Endothelial cell of umbilical vein (primary cell): Measurements from ENCODE around the gene C5orf15. TPM values are rescaled to one million over a fixed set of nuclear protein-coding genes. Genes with fewer than 3 reads are reported as not detected.

ENCODE experiments used
- BruUV-seq: library from RNA; stranded (reverse); fragments of 400-500 nt; replicated peaks from 2 replicates; lab custom pipeline; 2021; lab: Mats Ljungman, UMichigan
- CTCF ChIA-PET: fragments of 300-600, 350-600 bp; sonication (Branson Sonifier 250); formaldehyde crosslinking; loops from one replicate; lab custom pipeline; 2021; ENCODE audit warnings: antibody characterized with exemption, inconsistent platforms; lab: Charles Lee
- POLR2A ChIA-PET: fragments of 300-600, 350-600 bp; sonication (Branson Sonifier 250); formaldehyde crosslinking; loops from one replicate; lab custom pipeline; 2021; ENCODE audit warnings: antibody characterized with exemption, inconsistent platforms; lab: Charles Lee
- DNase-seq: peaks from one replicate; pipeline ENCODE4 v3.0.0-alpha.2; 2011; ENCODE audit warnings: low read depth, low spot score
- FAIRE-seq: peaks from 2 replicates; lab custom pipeline; 2011; peaks lifted over from hg19 to GRCh38; lab: Jason Lieb, UNC
- H2AFZ ChIP-seq: 2 replicates; pipeline ENCODE4 v1.6.0; 2012; ENCODE audit warnings: low read depth, low read length, control low read depth, inconsistent platforms
- H3K27ac ChIP-seq: 2 replicates; pipeline ENCODE4 v1.5.1; 2011; ENCODE audit warnings: low read depth, mild to moderate bottlenecking, control low read depth, low read length, moderate library complexity; ENCODE audit not compliant: insufficient read depth
- H3K27me3 ChIP-seq, 2 experiments: 2 replicates each; pipeline versions ENCODE4 v1.6.0 to v1.6.1; 2011; ENCODE audit warnings: low read length in 2 of 2, mixed read lengths in 1 of 2; ENCODE audit not compliant: control insufficient read depth in 2 of 2, insufficient read depth in 2 of 2
- H3K36me3 ChIP-seq, 2 experiments: 2 replicates in 1 of 2; 3 replicates in 1 of 2; pipeline ENCODE4 v1.5.1; 2011; ENCODE audit warnings: low read length in 2 of 2, mild to moderate bottlenecking in 1 of 2, moderate library complexity in 1 of 2; ENCODE audit not compliant: control insufficient read depth in 2 of 2, insufficient read depth in 2 of 2; ENCODE audit errors: extremely low read depth in 1 of 2
- H3K4me1 ChIP-seq: 3 replicates; pipeline ENCODE4 v1.5.1; 2011; ENCODE audit warnings: mild to moderate bottlenecking, low read length; ENCODE audit not compliant: control insufficient read depth, insufficient read depth; ENCODE audit errors: extremely low read depth
- H3K4me2 ChIP-seq: 2 replicates; pipeline ENCODE4 v1.6.1; 2011; ENCODE audit warnings: low read length, control low read depth, mixed read lengths; ENCODE audit not compliant: insufficient read depth
- H3K4me3 ChIP-seq, 3 experiments: fragments of 200-600 bp in 1 of 3; sonication (generic), shearing (Covaris generic) in 1 of 3; replicated peaks in 1 of 3; 2 replicates each; pipeline ENCODE4 v1.5.1; 2011 to 2016; ENCODE audit warnings: control low read depth in 3 of 3, low read length in 3 of 3, mild to moderate bottlenecking in 2 of 3, inconsistent platforms in 1 of 3, low read depth in 1 of 3, moderate library complexity in 1 of 3; ENCODE audit not compliant: insufficient read depth in 1 of 3
- H3K79me2 ChIP-seq: 2 replicates; pipeline ENCODE4 v1.6.0; 2012; ENCODE audit warnings: low read length, inconsistent platforms; ENCODE audit not compliant: control insufficient read depth, insufficient read depth
- H3K9ac ChIP-seq: replicated peaks from 2 replicates; pipeline ENCODE3; 2011; ENCODE audit warnings: low read length, control low read depth; ENCODE audit not compliant: insufficient read depth; ENCODE audit errors: extremely low read depth
- H3K9me1 ChIP-seq: replicated peaks from 3 replicates; pipeline ENCODE4 v1.6.0; 2011; ENCODE audit warnings: mild to moderate bottlenecking, low read length; ENCODE audit not compliant: control insufficient read depth, insufficient read depth; ENCODE audit errors: extremely low read depth
- H3K9me3 ChIP-seq: replicated peaks from 2 replicates; pipeline ENCODE4 v1.5.1; 2012; ENCODE audit warnings: low read length, inconsistent platforms; ENCODE audit not compliant: control insufficient read depth, insufficient read depth
- H4K20me1 ChIP-seq: replicated peaks from 2 replicates; pipeline ENCODE3; 2011; ENCODE audit warnings: mild to moderate bottlenecking, low read length; ENCODE audit not compliant: control insufficient read depth, insufficient read depth; ENCODE audit errors: extremely low read depth
- EZH2 ChIP-seq: IDR thresholded peaks from 2 replicates; pipeline ENCODE4 v1.6.1; 2012; ENCODE audit warnings: borderline replicate concordance, low read depth, mild to moderate bottlenecking, moderate library complexity, low read length, inconsistent platforms; ENCODE audit not compliant: severe bottlenecking
- GATA2 ChIP-seq: IDR thresholded peaks from 2 replicates; pipeline ENCODE4 v1.7.0; 2011; ENCODE audit warnings: low read depth, mild to moderate bottlenecking, moderate library complexity, mixed read lengths, low read length; ENCODE audit not compliant: insufficient read length, insufficient read depth
- JUN ChIP-seq: IDR thresholded peaks from 2 replicates; pipeline ENCODE4 v1.6.1; 2011; ENCODE audit warnings: borderline replicate concordance, low read depth; ENCODE audit not compliant: insufficient read length, insufficient read depth
- MAX ChIP-seq: IDR thresholded peaks from 2 replicates; pipeline ENCODE4 v1.6.1; 2011; ENCODE audit not compliant: insufficient read depth, insufficient read length
- POLR2A ChIP-seq: IDR thresholded peaks from 2 replicates; pipeline ENCODE4 v1.6.1; 2012; ENCODE audit warnings: low read depth, mild to moderate bottlenecking, control low read depth, low read length
- POLR2AphosphoS5 ChIP-seq: IDR thresholded peaks from 2 replicates; pipeline ENCODE4 v1.6.1; 2012; ENCODE audit warnings: low read depth, mild to moderate bottlenecking, control low read depth, low read length, moderate library complexity; ENCODE audit not compliant: insufficient read depth
- dilution Hi-C: fragments of 300-500 bp; cut with MboI; formaldehyde crosslinking; loops from one replicate; pipeline ENCODE4 v1.15.0; 2019; ENCODE audit warnings: low sequenced_read_pairs; ENCODE audit not compliant: extremely low pct_ligation_motif_present
- intact Hi-C: fragments of 100-400 bp; cut with micrococcal nuclease; formaldehyde crosslinking; loops from one replicate; pipeline ENCODE4 v1.10.0; 2022
- polyA plus RNA-seq, 4 experiments: library from polyadenylated mRNA; depleted of rRNA in 3 of 4; stranded (reverse) in 3 of 4; unstranded in 1 of 4; fragments of >200 nt; gene quantifications; 2 replicates each; pipeline versions ENCODE4 v1.2.1 to v1.2.3, GENCODE V29; 2011 to 2012; ENCODE audit warnings: missing spikeins in 1 of 4
- total RNA-seq: library from RNA; stranded (reverse); gene quantifications from 2 replicates; pipeline ENCODE4 v1.2.3, GENCODE V29; 2021

C5orf15 gene
- total and polyA plus RNA-seq, 2 donors (not counting 3 experiments of a cell fraction or from before 2014, with no cell fraction given): 25.3 to 45.4 TPM

GRCh38 chr5:133913413-133914155, 54.8 kb downstream of the C5orf15 start:
- no peak for DNase-seq
- POLR2A ChIA-PET: no interaction called here

GRCh38 chr5:133912951-133913350, 55.5 kb downstream of the C5orf15 start:
- Histone ChIP-seq H3K79me2 (no peaks in the 10 kb centered on the region), H2AFZ (no peak overlapping the region), H3K9me1 (no peaks in the 10 kb centered on the region), H3K4me2 (no peak overlapping the region), H3K36me3 (no peaks in the 10 kb centered on the region), H3K4me1 (no peaks in the 10 kb centered on the region), H4K20me1 (no peaks in the 10 kb centered on the region), H3K9ac (no peak overlapping the region), H3K4me3 (no peak overlapping the region), H3K27me3 (peaks cover 0 to 2% of the 10 kb centered on the region in 2 experiments), H3K27ac (no peak overlapping the region), H3K9me3 (no peaks in the 10 kb centered on the region)
- intact Hi-C loops (no loop called here), dilution Hi-C loops (no loop called here)
- no peak for TF ChIP-seq JUN
- TF ChIP-seq POLR2A: no peak
- TF ChIP-seq MAX: no peak
- POLR2A ChIA-PET: no interaction called here
- DNase-seq (no peak), FAIRE-seq (no peak)
- CTCF ChIA-PET: no interaction called here
- BruUV-seq: no TSS peak

More at GRCh38 chr5:133913413-133914155, 54.8 kb downstream of the C5orf15 start:
- no peak overlapping the region for H3K4me3 ChIP-seq
- no peak overlapping the region for H3K9ac ChIP-seq
- intact Hi-C loops: no loop called here
- CTCF ChIA-PET: no interaction called here
- H3K27ac ChIP-seq: no peak overlapping the region
- no TSS peak for BruUV-seq
- no peaks in the 10 kb centered on the region for H3K4me1 ChIP-seq
- dilution Hi-C loops: no loop called here
- no peak overlapping the region for H3K4me2 ChIP-seq
- FAIRE-seq: no peak
- H3K27me3 ChIP-seq: peaks cover 0 to 2% of the 10 kb centered on the region in 2 experiments
- H3K9me3 ChIP-seq: no peaks in the 10 kb centered on the region
- H3K79me2 ChIP-seq: no peaks in the 10 kb centered on the region
- H3K36me3 ChIP-seq: no peaks in the 10 kb centered on the region
- H2AFZ ChIP-seq: no peak overlapping the region
- no peaks in the 10 kb centered on the region for H4K20me1 ChIP-seq
- no peaks in the 10 kb centered on the region for H3K9me1 ChIP-seq
- TF ChIP-seq POLR2A (no peak), EZH2 (no peak), GATA2 (no peak), POLR2AphosphoS5 (no peak), JUN (no peak)
